ENCODE measurements around the gene EEIG2. TPM values are rescaled to one million over a fixed set of nuclear protein-coding genes. Genes with fewer than 3 reads are reported as not detected.
"Not testable (repeated sequence)": the region's sequence is repeated elsewhere in the genome, so short reads cannot be mapped to it uniquely, and the experiment has no call there.

EEIG2 gene
- 10 to 100 TPM; 10.3 to 12.1 TPM for total RNA-seq
- 1 to 10 TPM in 1 of 3 donors, under 1 TPM in 2; 0.48 to 2.4 (median 0.75) TPM for polyA plus RNA-seq
- 22.4 to 91.8 (median 67.9) reads per million in 6 experiments for total RNA-seq

GRCh38 chr1:108559215-108560186, at the start of gene EEIG2:
Gene EEIG2, plus strand, starts transcription at chr1:108560100. Its CDS starts 329 bp downstream, at chr1:108560429.
- DNase-seq (peak; percentile 85 to 93 (median 90)), ATAC-seq (peak; percentile 83 to 88)
- no peaks in the 10 kb centered on the region for H3K9me3 Mint-ChIP-seq
- peaks cover 15 to 42% (median 35%) of the 10 kb centered on the region in 4 donors for H3K4me1 Mint-ChIP-seq
- H3K36me3 Mint-ChIP-seq, result no peaks in the 10 kb centered on the region
- H3K4me3 Mint-ChIP-seq, result peak within 1 kb of the TSS; percentile 92 to 98 (median 97)
- peaks cover 0 to 2% (median 0%) of the 10 kb centered on the region in 5 donors for H3K27me3 Mint-ChIP-seq
- POLR2A ChIA-PET, result interaction anchor here (0.7 to 4.8 kb wide), 12 partner anchors 8 to 359 kb away, joined by 3 to 82 read pairs (median 6); partner anchors contain the start of genes HENMT1, PRPF38B and SLC25A24
- peak within 1 kb of the TSS; percentile 87 to 96 (median 93) for H3K27ac Mint-ChIP-seq

GRCh38 chr1:108511764-108512163, 48.1 kb upstream of the EEIG2 start:
- H3K27ac Mint-ChIP-seq, result no peak overlapping the region
- POLR2A ChIA-PET, result interaction anchor here (0.7 to 2.5 kb wide), 3 partner anchors 132 to 181 kb away, joined by 3 to 15 read pairs (median 6); partner anchors contain the start of gene PRPF38B
- peaks cover 10 to 18% (median 14%) of the 10 kb centered on the region in 5 donors for H3K27me3 Mint-ChIP-seq
- peaks cover 0 to 5% (median 5%) of the 10 kb centered on the region in 3 donors for H3K36me3 Mint-ChIP-seq
- H3K4me3 Mint-ChIP-seq, result no peak overlapping the region
- no peaks in the 10 kb centered on the region for H3K4me1 Mint-ChIP-seq
- DNase-seq, result no peak
- H3K9me3 Mint-ChIP-seq, result no peaks in the 10 kb centered on the region
- no peak for ATAC-seq

- H3K36me3 Mint-ChIP-seq, result peaks cover 0 to 5% (median 5%) of the 10 kb centered on the region in 3 donors
- no peaks in the 10 kb centered on the region for H3K9me3 Mint-ChIP-seq
- H3K4me1 Mint-ChIP-seq, result no peaks in the 10 kb centered on the region
- no peak overlapping the region for H3K27ac Mint-ChIP-seq
- H3K4me3 Mint-ChIP-seq, result no peak overlapping the region
- POLR2A ChIA-PET, result interaction anchor here (0.7 to 2.5 kb wide), 4 partner anchors 131 to 180 kb away, joined by 3 to 15 read pairs (median 6); partner anchors contain the start of genes HENMT1 and PRPF38B
- peak in 3 of 10 donors; percentile 55 to 66 (median 55) for DNase-seq
- peaks cover 11 to 18% (median 15%) of the 10 kb centered on the region in 5 donors for H3K27me3 Mint-ChIP-seq
- peak; percentile 61 to 65 for ATAC-seq
Measured at GRCh38 chr1:108512239-108513043, 47.5 kb upstream of the EEIG2 start.

- H3K4me1 Mint-ChIP-seq, result no peaks in the 10 kb centered on the region
Measured at GRCh38 chr1:108513044-108513415, 46.9 kb upstream of the EEIG2 start.

GRCh38 chr1:108513914-108514313, 46.0 kb upstream of the EEIG2 start:
- H3K9me3 Mint-ChIP-seq, POLR2A ChIA-PET, H3K36me3 Mint-ChIP-seq, ATAC-seq, H3K4me3 Mint-ChIP-seq, H3K4me1 Mint-ChIP-seq, DNase-seq: not testable (repeated sequence)
- Mint-ChIP-seq H3K27ac (peak overlapping the region in 1 of 10 donors; percentile 10), H3K27me3 (peaks cover 8 to 24% (median 11%) of the 10 kb centered on the region in 5 donors)

More at GRCh38 chr1:108513044-108513415, 46.9 kb upstream of the EEIG2 start:
- POLR2A ChIA-PET, result interaction anchor here (1.1 to 2.5 kb wide), 3 partner anchors 131 to 180 kb away, joined by 5 to 15 read pairs (median 6); partner anchors contain the start of genes HENMT1 and PRPF38B
- Mint-ChIP-seq H3K36me3 (peaks cover 0 to 5% (median 5%) of the 10 kb centered on the region in 3 donors), H3K27ac (no peak overlapping the region), H3K4me3 (no peak overlapping the region), H3K9me3 (no peaks in the 10 kb centered on the region), H3K27me3 (peaks cover 9 to 18% (median 12%) of the 10 kb centered on the region in 5 donors)
- DNase-seq (no peak), ATAC-seq (no peak)

GRCh38 chr1:108517301-108517897, 42.5 kb upstream of the EEIG2 start:
- not testable (repeated sequence) for H3K36me3 Mint-ChIP-seq, H3K4me1 Mint-ChIP-seq, H3K9me3 Mint-ChIP-seq, ATAC-seq, H3K27ac Mint-ChIP-seq, DNase-seq, H3K4me3 Mint-ChIP-seq
- peaks cover 6 to 19% (median 9%) of the 10 kb centered on the region in 5 donors for H3K27me3 Mint-ChIP-seq
- POLR2A ChIA-PET, result interaction anchor here (0.8 kb wide), 1 partner anchor 43 kb away, joined by 3 read pairs; the partner anchor contains the start of gene EEIG2

GRCh38 chr1:108521990-108522393, 37.9 kb upstream of the EEIG2 start:
- no peak overlapping the region for H3K4me3 Mint-ChIP-seq
- H3K9me3 Mint-ChIP-seq, result peaks cover 0 to 9% (median 0%) of the 10 kb centered on the region in 9 donors
- no peaks in the 10 kb centered on the region for H3K36me3 Mint-ChIP-seq
- DNase-seq, result no peak
- no peaks in the 10 kb centered on the region for H3K4me1 Mint-ChIP-seq
- peaks cover 11 to 41% (median 12%) of the 10 kb centered on the region in 5 donors for H3K27me3 Mint-ChIP-seq
- no peak overlapping the region for H3K27ac Mint-ChIP-seq
- no peak for ATAC-seq
- POLR2A ChIA-PET, result no interaction called here

GRCh38 chr1:108523829-108524228, 36.1 kb upstream of the EEIG2 start:
- peaks cover 0 to 9% (median 0%) of the 10 kb centered on the region in 9 donors for H3K9me3 Mint-ChIP-seq
- H3K4me1 Mint-ChIP-seq, result no peaks in the 10 kb centered on the region
- DNase-seq (no peak), ATAC-seq (no peak)
- no peak overlapping the region for H3K4me3 Mint-ChIP-seq
- peaks cover 0 to 2% (median 0%) of the 10 kb centered on the region in 3 donors for H3K36me3 Mint-ChIP-seq
- POLR2A ChIA-PET, result no interaction called here
- H3K27me3 Mint-ChIP-seq, result peaks cover 6 to 36% (median 11%) of the 10 kb centered on the region in 5 donors
- no peak overlapping the region for H3K27ac Mint-ChIP-seq

GRCh38 chr1:108524676-108525075, 35.2 kb upstream of the EEIG2 start:
- H3K36me3 Mint-ChIP-seq, result peaks cover 0 to 2% (median 0%) of the 10 kb centered on the region in 3 donors
- no peaks in the 10 kb centered on the region for H3K4me1 Mint-ChIP-seq
- H3K4me3 Mint-ChIP-seq, result no peak overlapping the region
- peaks cover 1 to 28% (median 10%) of the 10 kb centered on the region in 5 donors for H3K27me3 Mint-ChIP-seq
- no peak for ATAC-seq
- POLR2A ChIA-PET, result interaction anchor here (0.6 kb wide), 1 partner anchor 123 kb away, joined by 4 read pairs; no protein-coding TSS in a partner anchor
- no peak overlapping the region for H3K27ac Mint-ChIP-seq
- DNase-seq, result no peak
- peaks cover 0 to 9% (median 0%) of the 10 kb centered on the region in 9 donors for H3K9me3 Mint-ChIP-seq

- POLR2A ChIA-PET, result no interaction called here
- no peaks in the 10 kb centered on the region for H3K4me1 Mint-ChIP-seq
- H3K4me3 Mint-ChIP-seq, result no peak overlapping the region
- H3K27ac Mint-ChIP-seq, result peak overlapping the region in 1 of 10 donors; percentile 9
- peaks cover 0 to 9% (median 0%) of the 10 kb centered on the region in 9 donors for H3K9me3 Mint-ChIP-seq
- no peak for ATAC-seq
- DNase-seq, result no peak
- H3K27me3 Mint-ChIP-seq, result peaks cover 1 to 22% (median 9%) of the 10 kb centered on the region in 5 donors
- H3K36me3 Mint-ChIP-seq, result peaks cover 0 to 2% (median 0%) of the 10 kb centered on the region in 3 donors
Measured at GRCh38 chr1:108527135-108527534, 32.8 kb upstream of the EEIG2 start.

- peaks cover 0 to 9% (median 0%) of the 10 kb centered on the region in 9 donors for H3K9me3 Mint-ChIP-seq
- ATAC-seq, result no peak
- DNase-seq, result no peak
- H3K36me3 Mint-ChIP-seq, result peaks cover 0 to 2% (median 0%) of the 10 kb centered on the region in 3 donors
- peaks cover 1 to 22% (median 9%) of the 10 kb centered on the region in 5 donors for H3K27me3 Mint-ChIP-seq
- no peak overlapping the region for H3K4me3 Mint-ChIP-seq
- POLR2A ChIA-PET, result no interaction called here
- H3K27ac Mint-ChIP-seq, result no peak overlapping the region
- no peaks in the 10 kb centered on the region for H3K4me1 Mint-ChIP-seq
Measured at GRCh38 chr1:108527837-108528236, 32.1 kb upstream of the EEIG2 start.

All from naive thymus-derived CD8-positive, alpha-beta T cell (primary cell).